Stromal cell of bone marrow (primary cell): ENCODE results near the gene AUTS2.
A peak's percentile ranks its signal among the peaks of the same experiment; 100 is the strongest.

Source experiments
- DNase-seq: peaks from one replicate; pipeline ENCODE4 v3.0.0-alpha.2; 2012; ENCODE audit warnings: low read depth

The AUTS2 gene

GRCh38 chr7:69939317-69939716, 341.0 kb downstream of the AUTS2 start:
- no peak for DNase-seq

GRCh38 chr7:69941077-69941651, 342.9 kb downstream of the AUTS2 start:
- DNase-seq, result no peak

- DNase-seq, result no peak
Observed at GRCh38 chr7:69942573-69942972, 344.3 kb downstream of the AUTS2 start.

- no peak for DNase-seq
Observed at GRCh38 chr7:69946901-69947300, 348.6 kb downstream of the AUTS2 start.

GRCh38 chr7:69947998-69948397, 349.7 kb downstream of the AUTS2 start:
- DNase-seq, result no peak

- no peak for DNase-seq
Observed at GRCh38 chr7:69949122-69949521, 350.8 kb downstream of the AUTS2 start.

GRCh38 chr7:69951458-69951857, 353.2 kb downstream of the AUTS2 start:
- no peak for DNase-seq

- DNase-seq, result no peak
Observed at GRCh38 chr7:69953136-69954067, 355.1 kb downstream of the AUTS2 start.

- no peak for DNase-seq
Observed at GRCh38 chr7:69956541-69956940, 358.3 kb downstream of the AUTS2 start.

- DNase-seq, result no peak
Observed at GRCh38 chr7:69957661-69958060, 359.4 kb downstream of the AUTS2 start.

GRCh38 chr7:69959789-69960499, 361.7 kb downstream of the AUTS2 start:
- no peak for DNase-seq

- DNase-seq, result no peak
Observed at GRCh38 chr7:69961436-69961835, 363.2 kb downstream of the AUTS2 start.

- no peak for DNase-seq
Observed at GRCh38 chr7:69962186-69963065, 364.2 kb downstream of the AUTS2 start.

GRCh38 chr7:69963393-69963792, 365.1 kb downstream of the AUTS2 start:
- no peak for DNase-seq

GRCh38 chr7:69966766-69967591, 368.7 kb downstream of the AUTS2 start:
- DNase-seq, result no peak

GRCh38 chr7:69967689-69968450, 369.6 kb downstream of the AUTS2 start:
- DNase-seq, result no peak

GRCh38 chr7:69968969-69969556, 370.8 kb downstream of the AUTS2 start:
- no peak for DNase-seq

GRCh38 chr7:69981646-69982045, 383.4 kb downstream of the AUTS2 start:
- DNase-seq, result no peak

GRCh38 chr7:69982197-69982596, 383.9 kb downstream of the AUTS2 start:
- DNase-seq, result peak; percentile 50

- DNase-seq, result no peak
Observed at GRCh38 chr7:69989551-69989950, 391.3 kb downstream of the AUTS2 start.
